GM12892 (cell line): ENCODE data around the gene NANS.

ENCODE experiments used
- POLR2A ChIP-seq: IDR thresholded peaks from 2 replicates; pipeline ENCODE4 v1.6.1; 2011; ENCODE audit warnings: low read depth, low read length, control low read depth
- POLR2AphosphoS5 ChIP-seq: IDR thresholded peaks from 2 replicates; pipeline ENCODE4 v1.6.1; 2011; ENCODE audit warnings: low read depth, low read length, control low read depth

- TF ChIP-seq POLR2A, result no peak
- no peak for TF ChIP-seq POLR2AphosphoS5
Measured at GRCh38 chr9:98047002-98047401, 9.5 kb upstream of the NANS start.
